ENCODE results near the gene MARS1. TPM values are rescaled to one million over a fixed set of nuclear protein-coding genes. Genes with fewer than 3 reads are reported as not detected.

MARS1 gene
- total and polyA plus RNA-seq, 8 donors, result 35.1 to 1,821 (median 61.7) TPM

- Histone ChIP-seq H3K4me3 (no peak overlapping the region), H3K4me1 (peaks cover 0 to 45% (median 18%) of the 10 kb centered on the region in 4 donors), H3K36me3 (peaks cover 40 to 86% (median 81%) of the 10 kb centered on the region in 4 donors), H3K27ac (peak overlapping the region; percentile 11 to 81 (median 53)), H3K27me3 (no peaks in the 10 kb centered on the region), H3K9me3 (no peaks in the 10 kb centered on the region)
- WGBS, 5 donors, result 92 to 100% (median 96%) methylated on average over 1 of the region's 1 CpG
- intact Hi-C loops (cut with DNase I; ENCODE audit: low total_unique reads), result no loop called here
- no peak for TF ChIP-seq EP300 (IDR thresholded peaks at IDR 0.05)
- TF ChIP-seq CTCF (IDR thresholded peaks at IDR 0.05), result no peak
- TF ChIP-seq POLR2AphosphoS5 (IDR thresholded peaks at IDR 0.05), result no peak
- TF ChIP-seq POLR2A (IDR thresholded peaks at IDR 0.05), result no peak
- DNase-seq, result no peak
These were observed 48.7 kb downstream of the MARS1 start for GRCh38 chr12:57536597-57536942.

- intact Hi-C loops (cut with DNase I; ENCODE audit: low total_unique reads), result no loop called here
- Histone ChIP-seq H3K36me3 (peaks cover 19 to 74% (median 67%) of the 10 kb centered on the region in 4 donors), H3K27ac (no peak overlapping the region), H3K4me3 (no peak overlapping the region), H3K9me3 (no peaks in the 10 kb centered on the region), H3K4me1 (peaks cover 0 to 55% (median 18%) of the 10 kb centered on the region in 4 donors), H3K27me3 (no peaks in the 10 kb centered on the region)
- 75 to 85% (median 80%) methylated on average over 5 of the region's 5 CpGs for WGBS, 5 donors
- TF ChIP-seq POLR2AphosphoS5 (IDR thresholded peaks at IDR 0.05) (no peak), POLR2A (IDR thresholded peaks at IDR 0.05) (no peak), EP300 (IDR thresholded peaks at IDR 0.05) (no peak), CTCF (IDR thresholded peaks at IDR 0.05) (no peak)
- peak in 1 of 2 donors; percentile 2 for DNase-seq
These were observed 51.4 kb downstream of the MARS1 start for GRCh38 chr12:57539134-57539768.

- WGBS, 5 donors, result 30 to 52% (median 46%) methylated on average over 2 of the region's 2 CpGs
- Histone ChIP-seq H3K36me3 (peaks cover 3 to 58% (median 52%) of the 10 kb centered on the region in 4 donors), H3K27ac (no peak overlapping the region), H3K4me3 (no peak overlapping the region), H3K27me3 (no peaks in the 10 kb centered on the region), H3K4me1 (peaks cover 9 to 59% (median 25%) of the 10 kb centered on the region in 4 donors), H3K9me3 (no peaks in the 10 kb centered on the region)
- DNase-seq, result no peak
- intact Hi-C loops (cut with DNase I; ENCODE audit: low total_unique reads), result no loop called here
- TF ChIP-seq POLR2A (IDR thresholded peaks at IDR 0.05) (no peak), CTCF (IDR thresholded peaks at IDR 0.05) (no peak), EP300 (IDR thresholded peaks at IDR 0.05) (no peak), POLR2AphosphoS5 (IDR thresholded peaks at IDR 0.05) (no peak)
These were observed 53.1 kb downstream of the MARS1 start for GRCh38 chr12:57541001-57541400.

- H3K4me1 ChIP-seq, result peaks cover 14 to 57% (median 25%) of the 10 kb centered on the region in 4 donors
- no peaks in the 10 kb centered on the region for H3K27me3 ChIP-seq
- TF ChIP-seq EP300 (IDR thresholded peaks at IDR 0.05) (no peak), POLR2A (IDR thresholded peaks at IDR 0.05) (no peak), CTCF (IDR thresholded peaks at IDR 0.05) (no peak), POLR2AphosphoS5 (IDR thresholded peaks at IDR 0.05) (no peak)
- intact Hi-C loops (cut with DNase I; ENCODE audit: low total_unique reads), result no loop called here
- DNase-seq, result no peak
- peaks cover 3 to 58% (median 52%) of the 10 kb centered on the region in 4 donors for H3K36me3 ChIP-seq
- H3K9me3 ChIP-seq, result no peaks in the 10 kb centered on the region
- H3K4me3 ChIP-seq, result no peak overlapping the region
- no peak overlapping the region for H3K27ac ChIP-seq
- WGBS, 5 donors, result 70 to 89% (median 80%) methylated on average over 2 of the region's 2 CpGs
These were observed 53.8 kb downstream of the MARS1 start for GRCh38 chr12:57541717-57542116.

Data from stomach (tissue), 9 donors.